OCI-LY1 (cell line): ENCODE data around the gene SYNDIG1.

Experiments
- EZH2 ChIP-seq: fragments of 200-600 bp; sonication (generic), shearing (Covaris generic); IDR thresholded peaks from 2 replicates; pipeline ENCODE4 v1.8.0; 2017; ENCODE audit warnings: borderline replicate concordance, mixed run types, mild to moderate bottlenecking, antibody characterized with exemption, low read length, moderate library complexity, mixed read lengths
- TF ChIP-seq, protein P1 (sequence below): fragments of 200-600 bp; sonication (generic), shearing (Covaris generic); IDR thresholded peaks from 2 replicates; pipeline ENCODE4 v1.5.1; 2017; ENCODE audit warnings: mild to moderate bottlenecking, antibody characterized with exemption, low read length, moderate library complexity, mixed read lengths

DNA sequence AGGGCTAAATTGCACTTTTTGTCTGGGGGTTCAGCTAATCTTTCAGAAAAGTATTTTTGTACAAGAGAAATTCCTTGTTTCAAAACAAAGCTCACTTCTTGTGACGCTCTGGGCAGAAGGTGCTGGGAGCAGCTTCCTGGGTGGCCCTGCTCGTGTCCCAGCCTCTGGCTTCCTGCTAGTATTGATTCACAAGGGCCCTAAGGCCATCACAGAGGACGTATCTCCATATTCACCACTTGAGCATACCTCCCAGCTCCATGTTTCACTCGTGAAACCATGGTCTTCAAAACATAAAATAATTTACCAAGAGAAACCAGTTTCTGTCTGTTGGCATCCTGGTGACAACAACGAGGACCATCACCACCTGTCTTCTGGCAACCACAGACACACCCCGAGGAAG lies 49.1 kb downstream of the SYNDIG1 start:
- TF ChIP-seq, protein P1, sequence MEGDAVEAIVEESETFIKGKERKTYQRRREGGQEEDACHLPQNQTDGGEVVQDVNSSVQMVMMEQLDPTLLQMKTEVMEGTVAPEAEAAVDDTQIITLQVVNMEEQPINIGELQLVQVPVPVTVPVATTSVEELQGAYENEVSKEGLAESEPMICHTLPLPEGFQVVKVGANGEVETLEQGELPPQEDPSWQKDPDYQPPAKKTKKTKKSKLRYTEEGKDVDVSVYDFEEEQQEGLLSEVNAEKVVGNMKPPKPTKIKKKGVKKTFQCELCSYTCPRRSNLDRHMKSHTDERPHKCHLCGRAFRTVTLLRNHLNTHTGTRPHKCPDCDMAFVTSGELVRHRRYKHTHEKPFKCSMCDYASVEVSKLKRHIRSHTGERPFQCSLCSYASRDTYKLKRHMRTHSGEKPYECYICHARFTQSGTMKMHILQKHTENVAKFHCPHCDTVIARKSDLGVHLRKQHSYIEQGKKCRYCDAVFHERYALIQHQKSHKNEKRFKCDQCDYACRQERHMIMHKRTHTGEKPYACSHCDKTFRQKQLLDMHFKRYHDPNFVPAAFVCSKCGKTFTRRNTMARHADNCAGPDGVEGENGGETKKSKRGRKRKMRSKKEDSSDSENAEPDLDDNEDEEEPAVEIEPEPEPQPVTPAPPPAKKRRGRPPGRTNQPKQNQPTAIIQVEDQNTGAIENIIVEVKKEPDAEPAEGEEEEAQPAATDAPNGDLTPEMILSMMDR, result no peak
- no peak for TF ChIP-seq EZH2
